ENCODE measurements around the gene CNOT1. TPM values are rescaled to one million over a fixed set of nuclear protein-coding genes. Genes with fewer than 3 reads are reported as not detected.
"Not testable (repeated sequence)": the region's sequence is repeated elsewhere in the genome, so short reads cannot be mapped to it uniquely, and the experiment has no call there.

The CNOT1 gene
- total RNA-seq, 1 donor from 2014 or later: 266 TPM

DNA sequence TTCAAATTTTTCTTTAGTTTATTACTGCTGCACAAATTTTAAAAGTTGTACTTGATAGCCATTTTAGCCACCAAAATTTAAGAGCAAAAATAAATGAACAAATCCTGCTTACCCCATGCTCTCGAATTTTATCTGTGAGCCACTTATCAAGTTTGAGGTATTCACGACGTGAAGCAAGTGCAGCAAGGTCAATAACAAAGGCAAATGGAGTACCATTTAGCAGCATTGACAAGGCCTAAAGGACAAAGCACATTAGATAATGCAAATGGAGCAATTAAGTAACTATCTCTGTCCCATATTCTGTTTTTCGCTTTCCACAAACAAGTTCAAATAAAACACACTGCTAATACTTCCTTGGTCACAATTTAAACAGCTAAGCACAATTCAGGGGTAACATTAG lies 54.7 kb downstream of the CNOT1 start:
- no peaks in the 10 kb centered on the region for H3K27me3 Mint-ChIP-seq
- intact Hi-C loops (cut with micrococcal nuclease): loop anchor here (2.0 kb wide), 1 partner anchor 20 kb away; no protein-coding TSS in a partner anchor
- H3K4me3 Mint-ChIP-seq: no peak overlapping the region
- H3K36me3 Mint-ChIP-seq (ENCODE audit: low read depth): peaks cover 93% of the 10 kb centered on the region
- ChIA-PET POLR2A (no interaction called here), CTCF (no interaction called here)
- DNase-seq (no peak), ATAC-seq (ENCODE audit: low read depth) (no peak)
- no peak overlapping the region for H3K27ac Mint-ChIP-seq
- H3K4me1 Mint-ChIP-seq: no peaks in the 10 kb centered on the region
- H3K9me3 Mint-ChIP-seq: no peaks in the 10 kb centered on the region
- TF ChIP-seq, protein P1, sequence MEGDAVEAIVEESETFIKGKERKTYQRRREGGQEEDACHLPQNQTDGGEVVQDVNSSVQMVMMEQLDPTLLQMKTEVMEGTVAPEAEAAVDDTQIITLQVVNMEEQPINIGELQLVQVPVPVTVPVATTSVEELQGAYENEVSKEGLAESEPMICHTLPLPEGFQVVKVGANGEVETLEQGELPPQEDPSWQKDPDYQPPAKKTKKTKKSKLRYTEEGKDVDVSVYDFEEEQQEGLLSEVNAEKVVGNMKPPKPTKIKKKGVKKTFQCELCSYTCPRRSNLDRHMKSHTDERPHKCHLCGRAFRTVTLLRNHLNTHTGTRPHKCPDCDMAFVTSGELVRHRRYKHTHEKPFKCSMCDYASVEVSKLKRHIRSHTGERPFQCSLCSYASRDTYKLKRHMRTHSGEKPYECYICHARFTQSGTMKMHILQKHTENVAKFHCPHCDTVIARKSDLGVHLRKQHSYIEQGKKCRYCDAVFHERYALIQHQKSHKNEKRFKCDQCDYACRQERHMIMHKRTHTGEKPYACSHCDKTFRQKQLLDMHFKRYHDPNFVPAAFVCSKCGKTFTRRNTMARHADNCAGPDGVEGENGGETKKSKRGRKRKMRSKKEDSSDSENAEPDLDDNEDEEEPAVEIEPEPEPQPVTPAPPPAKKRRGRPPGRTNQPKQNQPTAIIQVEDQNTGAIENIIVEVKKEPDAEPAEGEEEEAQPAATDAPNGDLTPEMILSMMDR (IDR thresholded peaks at IDR 0.05): no peak

DNA sequence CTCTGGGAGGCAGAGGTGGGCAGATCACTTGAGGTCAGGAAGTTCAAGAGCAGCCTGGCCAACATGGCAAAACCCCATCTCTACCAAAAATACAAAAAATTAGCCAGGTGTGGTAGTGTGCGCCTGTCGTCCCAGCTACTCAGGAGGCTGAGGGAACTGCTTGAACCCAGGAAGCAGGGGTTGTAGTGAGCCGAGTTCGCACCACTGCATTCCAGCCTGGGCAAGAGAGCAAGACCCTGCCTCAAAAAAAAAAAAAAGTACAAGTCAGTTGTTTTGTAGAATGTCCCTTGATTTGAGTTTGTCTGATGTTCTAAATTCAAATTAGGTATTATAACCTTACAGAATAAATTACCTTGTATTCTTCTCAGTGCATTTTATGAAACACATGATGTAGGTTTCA lies 63.9 kb downstream of the CNOT1 start:
- H3K27me3 Mint-ChIP-seq; H3K4me3 Mint-ChIP-seq; CTCF ChIA-PET; ATAC-seq (ENCODE audit: low read depth); intact Hi-C loops (cut with micrococcal nuclease); H3K27ac Mint-ChIP-seq; DNase-seq; H3K9me3 Mint-ChIP-seq; H3K4me1 Mint-ChIP-seq: not testable (repeated sequence)
- H3K36me3 Mint-ChIP-seq (ENCODE audit: low read depth): peaks cover 84% of the 10 kb centered on the region
- POLR2A ChIA-PET: interaction anchor here (0.6 kb wide), 1 partner anchor 56 kb away, joined by 3 read pairs; no protein-coding TSS in a partner anchor

DNA sequence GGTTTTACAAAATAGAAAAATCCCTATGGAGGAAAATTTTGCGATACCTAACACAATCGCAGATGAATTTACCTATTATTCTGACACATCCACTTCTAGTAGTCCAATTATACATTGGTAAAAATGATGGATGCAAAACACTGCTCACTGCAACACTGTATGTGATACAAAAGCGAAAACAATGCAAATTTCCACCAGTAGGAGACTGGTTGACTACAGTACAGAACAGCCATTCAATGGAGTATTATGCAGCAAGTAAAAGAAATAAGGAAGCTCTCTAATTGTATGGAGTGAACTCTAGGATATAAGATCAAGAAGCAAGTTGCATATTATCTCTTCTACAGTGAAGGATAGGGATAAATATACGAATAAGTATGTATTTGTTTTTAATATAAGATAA lies 65.9 kb downstream of the CNOT1 start:
- intact Hi-C loops (cut with micrococcal nuclease): no loop called here
- no peak overlapping the region for H3K4me3 Mint-ChIP-seq
- no peak for ATAC-seq (ENCODE audit: low read depth)
- ChIA-PET POLR2A (no interaction called here), CTCF (no interaction called here)
- TF ChIP-seq, protein P1 (IDR thresholded peaks at IDR 0.05): no peak
- H3K36me3 Mint-ChIP-seq (ENCODE audit: low read depth): peaks cover 79% of the 10 kb centered on the region
- no peak for DNase-seq
- no peaks in the 10 kb centered on the region for H3K4me1 Mint-ChIP-seq
- no peak overlapping the region for H3K27ac Mint-ChIP-seq
- no peaks in the 10 kb centered on the region for H3K27me3 Mint-ChIP-seq
- H3K9me3 Mint-ChIP-seq: no peaks in the 10 kb centered on the region

DNA sequence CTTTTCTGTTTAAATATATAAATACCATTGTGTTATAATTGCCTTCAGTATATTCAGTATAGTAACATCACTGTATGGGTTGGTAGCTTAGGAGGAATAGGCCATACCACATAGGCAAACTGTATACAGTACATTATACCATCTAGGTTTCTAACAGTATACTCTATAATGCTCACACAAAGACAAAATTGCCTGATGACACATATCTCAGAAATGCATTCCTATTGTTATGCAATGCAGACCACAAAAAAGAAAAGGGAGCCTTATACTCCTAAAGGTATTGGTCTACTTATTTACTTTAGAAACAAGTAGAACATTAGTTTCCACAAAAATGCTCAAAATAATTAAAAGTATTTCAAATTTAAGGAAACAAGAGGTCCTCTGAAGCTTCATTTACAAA lies 66.4 kb downstream of the CNOT1 start:
- CTCF ChIA-PET: no interaction called here
- Mint-ChIP-seq H3K27me3 (no peaks in the 10 kb centered on the region), H3K27ac (no peak overlapping the region), H3K4me3 (no peak overlapping the region), H3K36me3 (ENCODE audit: low read depth) (peaks cover 80% of the 10 kb centered on the region), H3K4me1 (no peaks in the 10 kb centered on the region), H3K9me3 (no peaks in the 10 kb centered on the region)
- POLR2A ChIA-PET: no interaction called here
- TF ChIP-seq, protein P1 (IDR thresholded peaks at IDR 0.05): no peak
- ATAC-seq (ENCODE audit: low read depth) (no peak), DNase-seq (no peak)
- intact Hi-C loops (cut with micrococcal nuclease): no loop called here

DNA sequence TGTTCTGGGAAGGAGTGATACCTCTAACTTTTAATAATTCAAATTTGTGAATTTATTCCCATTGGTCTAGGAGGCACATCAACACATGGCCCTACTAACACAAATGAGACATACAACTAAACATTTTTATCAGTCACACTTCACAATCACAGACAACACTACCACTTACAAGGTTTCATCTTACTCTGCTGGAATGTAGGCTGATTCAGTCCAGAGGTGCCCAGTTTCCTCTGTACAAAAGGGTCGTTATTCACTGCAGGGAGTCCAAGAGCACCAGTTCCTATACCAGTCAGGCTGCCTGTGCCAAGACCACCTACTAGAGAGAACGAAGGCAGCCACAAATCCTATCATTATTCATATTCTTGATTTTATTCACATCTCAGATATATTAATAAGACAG lies 72.9 kb downstream of the CNOT1 start:
- ChIA-PET POLR2A (no interaction called here), CTCF (no interaction called here)
- DNase-seq (no peak), ATAC-seq (ENCODE audit: low read depth) (no peak)
- Mint-ChIP-seq H3K4me1 (no peaks in the 10 kb centered on the region), H3K36me3 (ENCODE audit: low read depth) (peaks cover 88% of the 10 kb centered on the region), H3K27me3 (no peaks in the 10 kb centered on the region), H3K9me3 (no peaks in the 10 kb centered on the region), H3K27ac (no peak overlapping the region), H3K4me3 (no peak overlapping the region)
- TF ChIP-seq, protein P1 (IDR thresholded peaks at IDR 0.05): no peak
- intact Hi-C loops (cut with micrococcal nuclease): no loop called here

DNA sequence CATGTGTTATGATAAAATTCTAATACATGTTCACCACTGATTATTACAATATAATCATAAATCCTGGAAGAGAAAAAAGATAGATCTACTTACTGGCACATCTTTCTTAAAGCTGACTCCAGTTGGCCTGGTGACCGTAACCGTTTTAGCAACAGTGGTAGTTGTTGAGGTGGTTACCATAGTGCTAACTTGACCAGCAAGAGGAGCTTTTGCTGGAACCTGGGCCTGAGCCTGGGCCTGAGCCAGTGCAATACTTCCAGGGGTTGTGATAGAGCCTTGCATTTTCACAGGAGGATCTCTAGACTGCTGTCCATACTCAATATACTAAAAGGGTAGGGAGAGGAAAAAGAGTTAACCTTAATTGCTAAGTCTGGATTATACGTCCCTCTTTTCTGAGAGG lies 78.1 kb downstream of the CNOT1 start:
- H3K4me3 Mint-ChIP-seq: no peak overlapping the region
- H3K9me3 Mint-ChIP-seq: no peaks in the 10 kb centered on the region
- CTCF ChIA-PET: no interaction called here
- no peak overlapping the region for H3K27ac Mint-ChIP-seq
- H3K36me3 Mint-ChIP-seq (ENCODE audit: low read depth): peaks cover 92% of the 10 kb centered on the region
- TF ChIP-seq, protein P1 (IDR thresholded peaks at IDR 0.05): no peak
- POLR2A ChIA-PET: no interaction called here
- H3K4me1 Mint-ChIP-seq: no peaks in the 10 kb centered on the region
- ATAC-seq (ENCODE audit: low read depth) (no peak), DNase-seq (no peak)
- H3K27me3 Mint-ChIP-seq: no peaks in the 10 kb centered on the region
- intact Hi-C loops (cut with micrococcal nuclease): loop anchor here (2.0 kb wide), 1 partner anchor 19 kb away; no protein-coding TSS in a partner anchor
